ENCODE results near the gene EFCAB11. TPM values are rescaled to one million over a fixed set of nuclear protein-coding genes. Genes with fewer than 3 reads are reported as not detected.

EFCAB11 gene
- total RNA-seq, 1 donor from 2014 or later: 3.6 TPM

DNA sequence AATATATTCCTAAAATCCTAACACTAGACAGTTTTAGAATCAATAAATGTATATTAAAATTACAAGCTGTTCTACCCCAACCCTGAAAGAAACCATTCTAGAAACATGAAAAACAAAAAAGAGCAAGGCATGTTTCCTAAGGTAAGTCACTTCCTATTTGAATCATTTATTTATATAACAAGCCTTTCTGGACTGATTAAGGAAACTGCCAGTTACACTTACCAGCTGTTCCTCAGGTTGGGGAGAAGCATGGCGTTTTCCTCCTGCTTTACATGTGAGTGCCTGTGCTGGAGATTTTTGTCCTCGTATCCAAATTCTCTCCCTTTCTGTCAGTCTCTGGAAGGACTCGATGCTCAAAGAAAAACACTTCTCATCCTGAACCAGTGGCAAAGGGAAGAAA is 183.3 kb downstream of the EFCAB11 start:
- DNase-seq (ENCODE audit: low read depth, low spot score): no peak

DNA sequence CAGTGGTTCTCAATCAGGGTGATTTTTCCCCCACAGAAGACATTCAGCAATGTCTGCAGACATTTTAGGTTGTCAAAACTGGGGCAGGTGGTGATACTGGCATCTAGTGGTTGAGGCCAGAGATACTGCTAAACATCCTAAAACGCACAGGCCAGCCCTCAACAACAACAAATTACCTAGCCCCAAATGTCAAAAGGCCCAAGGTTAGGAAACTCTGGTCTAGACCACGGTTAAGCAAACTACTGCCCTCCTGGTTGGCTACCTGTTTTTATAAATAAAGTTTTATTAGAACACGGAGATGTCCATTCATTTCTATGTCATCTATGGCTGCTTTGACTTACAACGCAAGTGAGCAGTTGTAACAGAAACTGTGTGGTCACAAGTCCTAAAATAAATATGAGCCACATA is 186.7 kb downstream of the EFCAB11 start:
- DNase-seq (ENCODE audit: low read depth, low spot score): no peak

DNA sequence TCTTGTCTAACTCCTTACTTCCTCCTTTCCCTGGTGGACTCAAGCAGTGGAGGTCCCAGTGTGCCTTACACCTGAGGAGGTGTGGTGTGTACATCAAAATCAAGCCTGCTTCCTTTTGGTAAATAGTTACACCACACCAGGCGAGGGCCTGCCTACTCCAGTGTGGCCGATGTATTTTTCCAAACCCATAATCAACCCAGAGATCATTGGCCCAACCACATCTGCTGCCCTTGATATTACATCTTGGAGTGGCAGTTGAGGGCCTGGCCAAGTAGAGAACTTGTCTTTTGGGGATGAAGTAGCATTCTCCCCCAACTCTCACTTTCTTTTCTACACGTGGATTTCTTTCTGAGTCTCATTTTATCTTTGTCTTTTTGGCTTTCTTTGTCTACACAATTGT is 187.4 kb downstream of the EFCAB11 start:
- DNase-seq (ENCODE audit: low read depth, low spot score): no peak

DNA sequence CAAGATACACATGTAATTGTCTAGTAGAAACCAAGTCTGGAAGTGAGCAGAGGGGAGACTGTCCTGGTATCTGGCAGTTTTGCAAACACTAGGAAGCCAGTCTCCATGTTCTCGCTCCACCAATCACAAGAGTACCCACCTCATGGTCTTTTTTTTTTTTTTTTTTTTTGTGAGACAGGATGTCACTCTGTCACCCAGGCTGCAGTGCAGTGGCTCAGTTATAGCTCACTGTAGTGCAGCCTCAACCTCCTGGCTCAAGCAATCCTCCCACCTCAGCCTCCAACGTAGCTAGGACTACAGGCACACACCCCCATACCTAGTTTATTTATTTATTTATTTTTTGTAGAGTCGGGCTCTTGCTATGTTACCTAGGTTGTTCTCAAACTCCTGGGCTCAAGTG is 189.2 kb downstream of the EFCAB11 start:
- no peak for DNase-seq (ENCODE audit: low read depth, low spot score)

DNA sequence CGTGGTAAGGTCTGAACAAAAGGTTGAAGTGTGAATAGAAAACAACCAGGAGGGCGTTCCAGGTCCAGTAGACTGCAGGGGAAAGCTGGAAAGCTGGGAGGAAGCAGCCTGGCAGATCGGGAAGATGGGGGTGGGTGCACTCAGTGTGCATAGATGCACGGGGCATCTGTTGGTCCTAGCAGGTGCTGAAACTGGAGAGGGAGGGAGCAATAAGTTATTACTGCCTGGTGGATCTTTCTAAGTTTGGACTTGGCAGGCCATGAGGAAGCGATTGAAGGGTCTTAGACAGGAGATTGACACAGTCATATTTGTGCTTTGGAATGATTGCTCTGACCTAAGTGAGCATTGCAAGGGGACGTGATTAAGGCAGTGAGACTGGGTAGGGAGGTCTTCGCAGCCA is 194.4 kb downstream of the EFCAB11 start:
- DNase-seq (ENCODE audit: low read depth, low spot score): no peak

DNA sequence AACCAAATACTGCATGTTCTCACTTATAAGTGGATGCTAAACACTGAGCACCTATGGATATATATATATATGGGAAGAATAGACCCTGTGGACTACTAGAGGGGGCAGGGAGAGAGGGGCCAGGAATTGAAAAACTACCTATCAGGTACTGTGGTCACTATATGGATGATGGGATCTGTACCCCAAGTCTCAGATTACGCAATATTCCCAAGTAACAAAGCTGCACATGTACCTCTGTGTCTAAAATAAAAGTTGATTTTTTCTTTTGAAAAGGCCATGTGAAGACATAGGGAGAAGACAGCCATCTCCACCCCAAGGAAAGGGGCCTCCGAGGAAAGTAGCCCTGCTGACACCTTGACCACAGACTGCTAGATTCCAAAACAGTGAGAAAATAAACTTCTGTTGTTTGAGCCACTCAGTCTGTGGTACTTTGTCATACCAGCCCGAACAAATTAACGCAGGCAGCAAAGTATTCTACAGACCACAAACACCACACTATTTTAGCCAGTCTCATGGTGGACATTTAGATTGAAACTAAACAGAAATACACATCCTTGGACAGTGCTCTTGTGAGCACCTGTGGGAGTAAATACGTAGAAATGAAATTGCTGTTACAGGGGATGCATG is 197.1 kb downstream of the EFCAB11 start:
- DNase-seq (ENCODE audit: low read depth, low spot score): no peak

DNA sequence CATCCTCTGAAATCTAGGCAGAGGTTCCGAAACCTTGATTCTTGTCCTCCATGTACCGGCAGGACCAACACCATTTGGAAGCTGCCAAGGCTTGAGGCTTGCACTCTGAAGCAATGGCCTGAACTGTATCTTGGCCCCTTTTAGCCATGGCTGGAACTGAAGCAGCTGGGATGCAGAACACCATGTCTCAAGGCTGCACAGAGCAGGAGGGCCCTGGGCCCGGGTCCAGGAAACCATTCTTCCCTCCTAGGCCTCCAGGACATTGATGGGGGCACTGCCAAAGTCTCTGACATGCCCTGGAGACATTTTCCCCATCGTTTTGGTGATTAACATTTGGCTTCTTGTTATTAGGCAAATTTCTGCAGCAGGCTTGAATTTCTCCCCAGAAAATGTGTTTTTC is 198.7 kb downstream of the EFCAB11 start:
- no peak for DNase-seq (ENCODE audit: low read depth, low spot score)

DNA sequence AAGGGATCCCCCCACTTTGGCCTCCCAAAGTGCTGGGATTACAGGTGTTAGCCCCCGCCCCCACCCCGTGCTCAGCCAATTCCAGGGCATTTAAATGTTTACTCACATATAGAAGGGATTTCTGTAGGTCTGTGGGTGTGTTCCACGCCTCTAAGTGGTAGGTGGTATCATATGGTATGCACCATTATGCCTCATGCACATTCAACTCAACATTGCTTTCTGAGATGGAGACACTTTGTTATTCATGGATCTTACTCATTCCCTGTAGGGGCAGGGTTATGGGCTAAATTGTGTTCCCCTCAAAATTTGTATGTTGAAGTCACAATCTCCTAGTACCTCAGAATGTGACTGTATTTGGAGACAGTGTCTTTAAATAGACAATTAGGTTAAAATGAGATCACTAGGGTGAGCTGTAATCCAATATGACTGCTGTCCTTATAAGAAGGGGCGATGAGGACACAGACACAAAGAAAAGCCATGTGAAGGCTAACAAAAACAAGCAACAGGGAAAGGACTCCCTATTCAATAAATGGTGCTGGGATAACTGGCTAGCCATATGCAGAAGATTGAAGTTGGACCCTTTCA is 200.6 kb downstream of the EFCAB11 start:
- DNase-seq (ENCODE audit: low read depth, low spot score): no peak

DNA sequence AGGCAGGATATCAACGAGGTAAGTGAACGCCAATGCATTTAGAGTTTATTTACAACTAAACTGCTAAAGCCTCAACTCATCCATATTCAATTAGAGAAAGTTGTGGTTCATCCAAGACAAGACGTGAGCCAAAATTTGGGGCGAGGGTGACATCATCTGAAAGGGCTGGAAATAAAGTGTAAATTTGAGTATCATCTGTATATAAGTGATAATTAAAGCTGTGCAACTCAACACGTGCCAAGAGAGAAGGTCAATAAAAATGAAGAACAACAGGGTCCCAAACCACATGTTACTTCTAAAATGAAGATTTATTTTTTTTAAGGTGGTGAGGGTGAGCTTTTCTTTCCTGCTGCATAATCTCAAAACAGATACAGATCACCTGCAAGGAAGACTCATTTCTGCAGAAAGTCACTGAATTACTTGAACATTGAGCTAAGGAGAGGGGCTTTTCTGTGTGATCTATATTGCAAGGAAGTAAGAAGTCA is 203.6 kb downstream of the EFCAB11 start:
- no peak for DNase-seq (ENCODE audit: low read depth, low spot score)

DNA sequence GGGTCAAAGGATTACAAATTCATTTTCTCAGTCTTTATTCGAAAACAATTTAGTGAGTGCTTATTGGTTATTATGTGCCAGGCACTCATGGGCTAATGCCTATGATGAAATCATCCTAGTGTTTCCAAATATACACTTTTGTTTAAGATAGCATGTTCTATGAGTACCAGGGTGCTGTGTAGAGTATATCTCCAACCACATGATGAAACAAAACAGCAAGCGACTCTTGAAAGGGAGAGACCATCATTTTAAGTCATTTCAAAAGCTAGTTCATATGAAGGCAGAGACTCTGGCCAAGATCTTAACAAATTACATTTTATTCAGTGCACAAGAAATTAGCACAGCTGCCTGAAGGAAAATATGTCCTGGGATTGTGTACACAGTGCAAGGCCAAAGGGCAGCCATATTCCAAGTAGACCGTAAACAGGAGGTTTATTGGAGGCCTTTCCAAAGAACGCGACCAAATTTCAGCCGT is 204.2 kb downstream of the EFCAB11 start:
- no peak for DNase-seq (ENCODE audit: low read depth, low spot score)

DNA sequence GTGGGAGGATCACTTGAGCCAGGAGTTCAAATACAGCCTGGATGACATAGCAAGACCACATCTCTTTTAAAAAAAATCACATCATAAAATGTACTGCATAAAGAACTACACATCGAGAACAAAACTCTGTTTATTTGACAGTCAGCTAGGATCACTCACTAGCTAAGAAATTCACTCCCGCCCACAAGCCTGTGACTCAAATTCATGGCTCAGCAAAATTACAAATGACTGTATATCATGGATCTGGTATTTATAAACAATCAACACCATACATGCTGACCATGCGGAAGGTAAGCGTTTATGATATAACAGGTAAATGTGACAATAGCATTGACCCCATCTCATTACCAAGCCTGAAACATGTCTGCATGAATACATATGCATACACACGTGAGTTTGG is 206.5 kb downstream of the EFCAB11 start:
- DNase-seq (ENCODE audit: low read depth, low spot score): no peak

DNA sequence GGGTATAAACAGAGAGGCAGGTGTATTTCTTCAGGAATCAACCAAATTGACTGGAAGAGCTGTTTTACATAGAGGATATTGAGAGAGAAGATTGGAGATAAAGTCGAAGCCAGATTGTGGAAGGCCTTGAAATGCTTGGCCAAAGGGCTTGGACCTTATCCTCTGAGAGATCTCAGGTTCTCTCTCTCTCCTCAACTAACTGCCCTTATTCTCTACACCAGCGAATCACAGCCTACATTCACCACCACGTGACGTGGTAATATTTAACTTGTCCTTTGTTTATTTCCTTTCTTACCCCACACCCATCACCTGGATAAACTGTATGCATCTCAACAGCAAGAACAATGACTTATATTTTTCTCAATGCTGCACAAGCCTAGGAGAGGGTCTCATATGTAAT is 207.4 kb downstream of the EFCAB11 start:
- DNase-seq (ENCODE audit: low read depth, low spot score): no peak

DNA sequence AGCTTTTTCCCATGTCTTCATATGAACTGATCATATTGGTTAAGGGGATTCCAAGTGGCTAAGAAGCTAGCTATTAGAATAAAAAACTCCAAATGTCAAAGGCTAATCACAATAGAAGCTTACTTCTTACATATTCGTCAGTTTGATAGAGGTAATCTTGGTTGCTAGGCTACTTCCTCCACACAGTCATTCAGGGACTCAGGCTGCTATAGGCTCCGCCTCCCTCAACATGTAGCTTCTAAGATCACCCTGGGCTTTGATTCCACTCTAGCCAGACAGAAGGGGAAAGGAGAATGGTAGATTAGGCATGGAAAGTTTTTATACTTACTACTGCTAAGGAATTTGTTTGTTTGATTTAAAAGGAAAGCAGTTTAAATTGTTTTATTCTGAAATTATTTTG is 207.9 kb downstream of the EFCAB11 start:
- DNase-seq (ENCODE audit: low read depth, low spot score): no peak

DNA sequence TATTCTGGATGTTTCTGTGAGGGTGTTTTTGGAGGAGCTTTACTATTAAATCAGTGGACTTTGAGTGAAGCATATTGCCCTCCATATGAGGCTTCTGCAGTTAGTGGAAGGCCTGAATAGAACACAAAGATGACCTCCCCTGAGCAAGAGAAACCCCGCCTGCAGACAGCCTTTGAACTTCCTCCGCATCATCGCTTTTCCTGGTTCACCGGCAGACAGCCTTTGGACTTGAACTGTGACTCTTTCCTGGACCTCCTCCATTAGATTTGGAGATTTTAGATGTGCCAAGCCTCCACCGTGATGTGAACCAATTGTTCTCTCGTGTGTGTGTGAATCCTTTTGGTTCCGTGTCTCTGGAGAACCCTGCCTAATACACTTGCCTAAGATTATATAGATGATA is 208.4 kb downstream of the EFCAB11 start:
- no peak for DNase-seq (ENCODE audit: low read depth, low spot score)

Other genes with a start within 250 kb of the EFCAB11 start
- gene TDP1, start 1.2 kb upstream of the EFCAB11 start, total RNA-seq: 32.3 and 39.2 TPM in 2 replicates
- gene KCNK13, start 107.3 kb upstream of the EFCAB11 start, total RNA-seq: 0.04 TPM in 1 of 2 replicates, not detected in the other